K562 (cell line): ENCODE results near the gene LY6G6F. TPM values are rescaled to one million over a fixed set of nuclear protein-coding genes. Genes with fewer than 3 reads are reported as not detected.

ENCODE experiments used
- ATF1 ChIP-seq, 2 experiments: fragments of 450-650 bp in 1 of 2; IDR thresholded peaks; 2 replicates each; pipeline ENCODE4 v1.6.1; 2016; ENCODE audit warnings: missing compliant biosample characterization in 1 of 2, missing genetic modification characterization in 1 of 2
- C11orf30 ChIP-seq: fragments of 450-650 bp; IDR thresholded peaks from 2 replicates; pipeline ENCODE4 v1.6.1; 2016; ENCODE audit warnings: low read depth, mild to moderate bottlenecking
- CEBPB ChIP-seq: fragments of 450-650 bp; IDR thresholded peaks from 2 replicates; pipeline ENCODE4 v1.6.1; 2016; ENCODE audit warnings: missing genetic modification characterization, missing compliant biosample characterization
- CHD2 ChIP-seq: IDR thresholded peaks from 2 replicates; pipeline ENCODE4 v1.6.1; 2011; ENCODE audit warnings: low read depth, low read length
- CHD4 ChIP-seq: fragments of 200-600 bp; sonication (generic); IDR thresholded peaks from 3 replicates; pipeline ENCODE4 v1.6.1; 2012; ENCODE audit warnings: low read depth, mild to moderate bottlenecking, mixed read lengths, low read length, inconsistent platforms; ENCODE audit not compliant: insufficient read depth, insufficient replicate concordance, poor library complexity, severe bottlenecking
- DNMT1 ChIP-seq: fragments of 450-650 bp; IDR thresholded peaks from 2 replicates; pipeline ENCODE4 v1.6.1; 2016; ENCODE audit warnings: antibody characterized with exemption, mild to moderate bottlenecking
- HCFC1 ChIP-seq: IDR thresholded peaks from 2 replicates; pipeline ENCODE4 v1.6.1; 2012; ENCODE audit warnings: low read depth, low read length, improper control_type of control experiment
- HIVEP1 ChIP-seq: fragments of 250-450 bp; sonication (Bioruptor Pico); IDR thresholded peaks from 2 replicates; pipeline ENCODE4 v1.4.0; 2020; ENCODE audit warnings: mild to moderate bottlenecking
- HOXB6 ChIP-seq: fragments of 250-450 bp; sonication (Bioruptor Pico); IDR thresholded peaks from 2 replicates; pipeline ENCODE4 v1.5.1; 2022; ENCODE audit warnings: mild to moderate bottlenecking, borderline replicate concordance
- SMARCB1 ChIP-seq: IDR thresholded peaks from 2 replicates; pipeline ENCODE4 v1.6.1; 2011; ENCODE audit warnings: improper control_type of control experiment, low read depth; ENCODE audit not compliant: insufficient read length
- ZBTB33 ChIP-seq: sonication (generic); formaldehyde crosslinking; IDR thresholded peaks from 2 replicates; pipeline ENCODE4 v1.8.1; 2023; ENCODE audit warnings: mild to moderate bottlenecking, missing genetic modification reagents
- ZBTB49 ChIP-seq: sonication (generic); formaldehyde crosslinking; IDR thresholded peaks from 2 replicates; pipeline ENCODE4 v1.8.0; 2022; ENCODE audit warnings: missing genetic modification reagents, mild to moderate bottlenecking, borderline replicate concordance
- ZBTB9 ChIP-seq: fragments of 450-650 bp; formaldehyde crosslinking; IDR thresholded peaks from 2 replicates; pipeline ENCODE4 v1.4.0; 2020; ENCODE audit warnings: mild to moderate bottlenecking, moderate library complexity
- ZNF384 ChIP-seq: IDR thresholded peaks from 2 replicates; pipeline ENCODE4 v1.6.1; 2012; ENCODE audit warnings: low read depth, low read length, improper control_type of control experiment
- ZNF512 ChIP-seq: IDR thresholded peaks from 2 replicates; pipeline ENCODE4 v1.6.1; 2016; ENCODE audit warnings: missing genetic modification characterization, missing compliant biosample characterization
- ZNF655 ChIP-seq: fragments of 250-450 bp; sonication (Bioruptor Pico); IDR thresholded peaks from 2 replicates; pipeline ENCODE4 v1.5.0; 2021
- ZNF695 ChIP-seq: fragments of 450-650 bp; formaldehyde crosslinking; IDR thresholded peaks from 2 replicates; pipeline ENCODE4 v1.4.0; 2020; ENCODE audit warnings: mild to moderate bottlenecking, moderate library complexity
- polyA plus RNA-seq, 8 experiments: library from polyadenylated mRNA; depleted of rRNA in 4 of 8; stranded (reverse) in 5 of 8; unstranded in 3 of 8; fragments of >200 nt; fragmentation: Nextera tagmentation in 2 of 8; fragmentation: Illumina TruSeq in 1 of 8; extraction: Ambion mirVana in 2 of 8; extraction: Trizol in 1 of 8; gene quantifications; 2 replicates each; pipeline versions ENCODE4 v1.2.1 to v1.2.3, GENCODE V29; 2011 to 2014; ENCODE audit warnings: inconsistent platforms in 1 of 8, missing spikeins in 1 of 8
- total RNA-seq, 7 experiments: library from RNA; depleted of rRNA in 6 of 7; stranded (reverse); fragments of >200 nt in 6 of 7; fragmentation: Illumina TruSeq in 2 of 7; extraction: Trizol in 2 of 7; gene quantifications; 2 replicates each; pipeline versions ENCODE4 v1.2.1 to v1.2.3, GENCODE V29; 2011 to 2021; ENCODE audit warnings: low replicate concordance in 1 of 7

Gene LY6G6F
- total and polyA plus RNA-seq, 9 of the 15 experiments (the other 6 are each of a cell fraction or from before 2014, with no cell fraction given), result 0.14 to 0.50 (median 0.28) TPM; not detected in 2

GRCh38 chr6:31660381-31661261 lies 46.0 kb upstream of the LY6G6F start, which contains the start of gene C6orf47 (continued):
- TF ChIP-seq ZBTB49 (no peak), HCFC1 (peak; percentile 64), ZBTB33 (CRISPR knock-in tag) (0 out of 2 replicates have a peak, but pooled peaks have one; percentile 35), C11orf30 (no peak), CHD4 (no peak), ZNF512 (tag) (no peak), ZNF384 (0 out of 2 replicates have a peak, but pooled peaks have one; percentile 5), ZNF695 (CRISPR knock-in tag) (peak; percentile 78; the same call in 1 of the 2 replicates), ZNF655 (CRISPR knock-in tag) (peak; percentile 92), HIVEP1 (CRISPR knock-in tag) (0 out of 2 replicates have a peak, but pooled peaks have one; percentile 43), HOXB6 (0 out of 2 replicates have a peak, but pooled peaks have one; percentile 30), ATF1 (CRISPR knock-in tag; IDR thresholded peaks at IDR 0.05) (no peak), ATF1 (tag; IDR thresholded peaks at IDR 0.05) (peak; percentile 52), CHD2 (peak; percentile 34), SMARCB1 (no peak), CEBPB (tag) (peak; percentile 97), DNMT1 (peak; percentile 96; the same call in 1 of the 2 replicates), ZBTB9 (CRISPR knock-in tag) (peak; percentile 95)
